Measurements from ENCODE around the gene SPINK2. TPM values are rescaled to one million over a fixed set of nuclear protein-coding genes. Genes with fewer than 3 reads are reported as not detected.

Gene SPINK2
- total and polyA plus RNA-seq, 2 of the 4 experiments (the other 2 are of a cell fraction), result not detected

DNA sequence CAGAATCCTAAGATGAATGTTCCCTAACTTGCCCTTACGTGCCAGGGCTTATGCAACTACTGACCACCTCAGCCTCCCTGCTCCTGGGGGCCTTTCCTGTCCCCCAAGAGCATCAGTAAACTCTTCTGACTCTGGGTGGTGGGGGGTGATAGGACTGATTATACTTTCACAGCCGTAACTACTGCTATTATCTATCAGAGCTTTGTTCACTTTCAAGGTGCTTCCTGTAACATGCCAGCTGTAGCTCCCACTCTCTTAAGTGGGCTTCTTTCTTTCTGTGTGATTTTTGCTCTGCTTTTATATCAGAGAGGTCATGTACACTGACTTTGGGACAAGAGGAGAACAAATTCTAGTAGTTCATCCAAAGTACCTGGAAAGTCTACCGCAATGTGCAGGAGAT, 25.3 kb downstream of the SPINK2 start:
- Histone ChIP-seq H2BK15ac (ENCODE audit: low read depth, low read length) (no peak overlapping the region), H3K4me2 (ENCODE audit: low read depth, low read length) (no peak overlapping the region), H4K5ac (ENCODE audit: low read depth, low read length) (no peak overlapping the region), H2AK9ac (replicated peaks; ENCODE audit: low read depth, low read length, poor library complexity) (no peak overlapping the region), H3K9ac (ENCODE audit: low read depth, low read length) (no peak overlapping the region), H3K14ac (replicated peaks; ENCODE audit: low read depth, low read length) (no peak overlapping the region), H3K79me1 (ENCODE audit: low read depth in 1 of 2, low read length in 2 of 2) (no peaks in the 10 kb centered on the region), H2BK5ac (ENCODE audit: low read depth, low read length, poor library complexity, severe bottlenecking) (no peak overlapping the region), H3K9me1 (ENCODE audit: insufficient read depth, low read length) (no peaks in the 10 kb centered on the region), H3K36me3 (ENCODE audit: control insufficient read depth, insufficient read depth, low read length) (no peaks in the 10 kb centered on the region), H3K4me1 (ENCODE audit: control insufficient read depth, insufficient read depth, low read length) (no peaks in the 10 kb centered on the region), H3K9me3 (ENCODE audit: control insufficient read depth, insufficient read depth, low read length) (no peaks in the 10 kb centered on the region), H2AK5ac (ENCODE audit: low read depth, low read length) (no peak overlapping the region), H3K56ac (ENCODE audit: extremely low read depth, insufficient read depth, low read length) (no peak overlapping the region), H3K18ac (ENCODE audit: low read depth, low read length) (no peak overlapping the region), H4K91ac (ENCODE audit: insufficient read depth, low read depth, low read length) (no peak overlapping the region), H3K4ac (ENCODE audit: low read depth, low read length) (no peak overlapping the region), H2AFZ (replicated peaks; ENCODE audit: low read length, poor library complexity) (no peak overlapping the region), H4K8ac (ENCODE audit: low read depth in 2 of 2, low read length in 2 of 2) (no peak overlapping the region), H2BK120ac (ENCODE audit: low read depth, low read length) (no peak overlapping the region), H4K20me1 (ENCODE audit: insufficient read depth, low read length) (no peaks in the 10 kb centered on the region), H2BK20ac (ENCODE audit: low read depth, low read length) (no peak overlapping the region), H3K23ac (ENCODE audit: low read depth, low read length) (no peak overlapping the region), H3K27ac (ENCODE audit: insufficient read depth, low read length) (no peak overlapping the region), H3K4me3 (ENCODE audit: insufficient read depth, low read depth, low read length) (no peak overlapping the region), H3K27me3 (ENCODE audit: control insufficient read depth, insufficient read depth, low read length) (peaks cover 4% of the 10 kb centered on the region)
- CTCF ChIA-PET, result no interaction called here
- intact Hi-C loops (cut with micrococcal nuclease) (no loop called here), in situ Hi-C loops (cut with MboI; ENCODE audit: low sequenced_read_pairs) (no loop called here), dilution Hi-C loops (cut with HindIII; ENCODE audit: low sequenced_read_pairs, unreplicated experiment) (no loop called here)
- TF ChIP-seq CEBPB (IDR thresholded peaks at IDR 0.05; ENCODE audit: low read depth, low read length) (no peak), RAD21 (IDR thresholded peaks at IDR 0.05; ENCODE audit: low read length) (no peak), CHD1 (IDR thresholded peaks at IDR 0.05; ENCODE audit: low read depth, low read length) (no peak), BHLHE40 (IDR thresholded peaks at IDR 0.05; ENCODE audit: low read depth, low read length) (no peak), POLR2A (IDR thresholded peaks at IDR 0.05; ENCODE audit: low read depth, low read length) (no peak), ELK1 (IDR thresholded peaks at IDR 0.05; ENCODE audit: borderline replicate concordance, low read depth, low read length) (no peak), RFX5 (IDR thresholded peaks at IDR 0.05; ENCODE audit: low read depth, low read length) (no peak), RCOR1 (IDR thresholded peaks at IDR 0.05; ENCODE audit: insufficient replicate concordance, low read length) (no peak), SMC3 (IDR thresholded peaks at IDR 0.05; ENCODE audit: low read depth, low read length) (no peak), MAZ (IDR thresholded peaks at IDR 0.05; ENCODE audit: borderline replicate concordance, low read depth, low read length) (no peak), NFE2L2 (IDR thresholded peaks at IDR 0.05; ENCODE audit: low read depth, low read length) (no peak), CTCF (conservative IDR thresholded peaks at IDR 0.05; ENCODE audit: low read depth, low read length) (no peak), MXI1 (IDR thresholded peaks at IDR 0.05; ENCODE audit: borderline replicate concordance, low read depth, low read length) (no peak), MAFK (IDR thresholded peaks at IDR 0.05; ENCODE audit: low read depth, low read length) (no peak), FOS (IDR thresholded peaks at IDR 0.05; ENCODE audit: low read depth, low read length) (no peak)
- WGBS, 2 experiments (ENCODE audit: extremely low coverage in 2 of 2, insufficient read length in 1 of 2), result no CpG with 5 or more reads among the region's 3 CpGs
- BruUV-seq (replicated peaks), result no TSS peak
- ATAC-seq (ENCODE audit: low read depth), result no peak
- no peak for DNase-seq
- POLR2A ChIA-PET (ENCODE audit: unreplicated experiment), result no interaction called here
